Measurements from ENCODE around the gene OR1M1.
"Not testable (repeated sequence)": the region's sequence is repeated elsewhere in the genome, so short reads cannot be mapped to it uniquely, and the experiment has no call there.

Gene OR1M1, protein sequence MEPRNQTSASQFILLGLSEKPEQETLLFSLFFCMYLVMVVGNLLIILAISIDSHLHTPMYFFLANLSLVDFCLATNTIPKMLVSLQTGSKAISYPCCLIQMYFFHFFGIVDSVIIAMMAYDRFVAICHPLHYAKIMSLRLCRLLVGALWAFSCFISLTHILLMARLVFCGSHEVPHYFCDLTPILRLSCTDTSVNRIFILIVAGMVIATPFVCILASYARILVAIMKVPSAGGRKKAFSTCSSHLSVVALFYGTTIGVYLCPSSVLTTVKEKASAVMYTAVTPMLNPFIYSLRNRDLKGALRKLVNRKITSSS

DNA sequence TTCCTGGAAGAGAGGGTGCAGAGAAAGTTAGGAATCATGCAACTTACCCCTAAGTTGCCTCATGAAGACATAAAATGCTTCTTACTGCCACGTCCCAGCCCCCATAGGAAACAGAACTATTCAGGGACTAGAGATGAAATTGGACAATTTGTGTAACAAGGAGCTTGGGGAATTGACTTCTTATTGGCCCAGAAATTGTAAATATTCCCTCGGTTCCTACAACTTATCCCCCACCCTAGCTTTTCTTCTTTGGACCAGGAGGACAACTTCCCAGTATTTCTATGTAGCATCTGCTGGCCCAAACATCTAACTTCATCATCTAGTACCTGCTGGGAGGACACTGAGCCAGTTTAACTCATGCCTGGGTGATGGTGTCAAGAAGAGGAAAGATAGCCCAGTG is at the start of gene OR1M1:
OR1M1 (plus strand) TSS at position 301 of the 400 bp plus-strand sequence. CDS start 6,184 bp downstream, outside the sequence.
- DNase-seq (ENCODE audit: low read depth in 2 of 2), result no peak

DNA sequence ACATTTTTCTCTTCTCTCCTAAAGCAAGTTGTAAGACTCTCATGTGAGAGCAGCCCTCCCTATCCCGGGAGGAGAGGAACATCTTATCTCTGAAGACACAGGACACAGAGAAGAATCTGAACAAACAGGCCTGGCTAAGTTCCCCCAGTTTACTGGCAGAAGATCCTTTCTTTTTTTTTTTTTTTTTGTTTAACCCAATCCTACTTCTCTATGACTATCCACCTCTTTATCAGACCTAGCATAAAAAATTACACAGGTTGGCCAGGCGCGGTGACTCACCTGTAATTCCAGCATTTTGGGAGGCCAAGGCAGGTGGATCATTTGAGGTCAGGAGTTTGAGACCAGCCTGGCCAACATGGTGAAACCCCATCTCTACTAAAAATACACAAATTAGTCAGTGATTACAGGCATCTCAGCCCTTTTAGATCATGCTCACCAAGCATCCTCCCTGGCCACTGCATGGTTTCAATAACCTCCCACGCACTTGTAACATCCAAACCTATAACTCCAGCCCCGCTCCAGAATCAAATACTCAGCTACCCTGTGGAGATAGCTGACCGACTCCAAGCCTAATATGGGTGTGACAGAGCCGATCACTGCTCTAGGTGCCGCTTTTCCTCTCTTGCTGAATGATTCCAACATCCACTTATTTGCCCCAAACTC is 49.3 kb upstream of the OR1M1 start:
- DNase-seq (ENCODE audit: low read depth in 2 of 2), result no peak

DNA sequence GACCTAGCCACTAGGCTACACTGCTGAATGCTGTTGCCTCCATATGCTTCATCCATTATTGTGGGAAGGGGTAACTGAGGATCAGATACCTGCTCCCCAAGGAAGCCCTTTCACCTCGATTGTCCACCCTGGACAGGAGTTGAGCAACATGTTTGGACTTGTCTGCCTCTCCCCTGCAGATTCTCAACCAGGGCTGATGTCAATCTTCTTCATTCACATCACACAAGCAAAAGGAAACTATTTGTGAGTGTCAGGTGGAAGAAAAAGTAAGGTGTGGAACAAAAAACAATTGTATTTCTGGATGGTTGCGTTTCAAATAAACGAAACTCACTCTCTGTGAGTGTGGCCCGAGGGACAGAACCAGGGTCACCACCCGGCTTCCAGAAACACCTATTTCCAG is 47.1 kb upstream of the OR1M1 start:
- DNase-seq (ENCODE audit: low read depth in 2 of 2), result no peak

DNA sequence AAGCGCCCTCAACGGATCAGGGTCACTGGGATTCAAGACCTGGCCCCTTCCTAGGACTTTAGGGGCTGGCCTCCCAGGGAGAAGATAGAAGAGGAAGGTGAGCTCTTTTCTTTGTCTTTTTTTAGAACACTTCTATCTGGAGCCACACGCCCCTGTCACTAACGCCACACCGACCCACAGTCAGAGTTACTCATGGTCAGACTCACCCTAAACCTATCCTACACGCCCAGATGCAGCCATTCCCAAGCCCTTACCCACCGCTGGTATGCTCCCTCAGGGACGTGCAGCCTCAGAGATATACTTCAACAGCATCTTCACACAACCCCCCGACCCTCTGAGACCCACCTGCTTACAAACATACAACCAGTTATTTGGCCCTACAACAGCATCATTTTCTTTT is 46.7 kb upstream of the OR1M1 start:
- no peak for DNase-seq (ENCODE audit: low read depth in 2 of 2)

DNA sequence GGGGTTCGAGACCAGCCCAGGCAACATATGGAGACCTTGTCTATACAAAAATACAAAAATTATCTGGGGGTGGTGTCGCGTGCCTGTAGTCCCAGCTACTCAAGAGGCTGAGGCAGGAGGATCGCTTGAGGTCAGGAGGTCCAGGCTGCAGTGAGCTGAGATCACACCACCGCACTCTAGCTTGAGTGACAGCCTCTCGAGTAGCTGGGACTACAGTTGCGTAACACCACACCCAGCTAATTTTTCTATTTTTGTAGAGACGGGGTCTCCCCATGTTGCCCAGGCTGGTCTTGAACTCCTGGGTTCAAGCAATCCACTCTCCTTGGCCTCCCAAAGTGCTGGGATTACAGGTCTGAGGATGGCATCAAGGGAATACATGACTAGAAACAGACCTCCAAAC is 45.8 kb upstream of the OR1M1 start:
- no peak for DNase-seq (ENCODE audit: low read depth in 2 of 2)

DNA sequence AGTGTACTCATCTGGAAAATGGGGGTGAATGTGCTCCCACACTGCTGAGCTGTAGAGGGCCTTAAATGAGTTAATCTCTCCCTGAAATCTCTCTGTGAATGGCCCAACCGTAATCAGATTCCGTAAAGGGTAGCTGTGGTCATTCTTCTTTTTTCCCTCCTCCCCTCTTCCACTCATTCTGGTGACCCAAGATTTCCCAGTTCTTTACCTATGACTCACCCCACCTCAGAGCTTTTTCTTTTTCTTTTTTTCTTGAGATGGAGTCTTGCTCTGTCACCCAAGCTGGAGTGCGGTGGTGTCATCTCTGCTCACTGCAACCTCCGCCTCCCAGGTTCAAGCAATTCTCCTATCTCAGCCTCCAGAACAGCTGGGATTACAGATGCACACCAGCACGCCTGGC is 43.3 kb upstream of the OR1M1 start:
- DNase-seq (ENCODE audit: low read depth in 2 of 2), result no peak

DNA sequence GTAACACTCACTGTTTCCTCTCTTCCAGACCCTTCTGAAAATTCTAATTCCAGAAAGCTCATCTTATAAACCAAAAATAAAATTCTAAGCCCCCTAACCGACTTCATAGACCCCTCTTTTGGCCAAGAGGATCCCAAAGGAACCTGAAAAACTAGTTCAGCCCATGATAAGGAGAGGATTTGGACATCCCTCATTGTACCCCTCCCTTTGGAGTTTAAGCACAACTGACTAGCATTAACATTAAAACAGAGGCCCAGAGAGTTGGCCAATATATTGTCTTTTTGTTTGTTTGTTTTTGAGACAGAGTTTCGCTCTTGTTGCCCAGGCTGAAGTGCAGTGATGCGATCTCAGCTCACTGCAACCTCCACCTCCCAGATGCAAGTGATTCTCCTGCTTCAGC is 42.4 kb upstream of the OR1M1 start:
- DNase-seq (ENCODE audit: low read depth in 2 of 2), result no peak

DNA sequence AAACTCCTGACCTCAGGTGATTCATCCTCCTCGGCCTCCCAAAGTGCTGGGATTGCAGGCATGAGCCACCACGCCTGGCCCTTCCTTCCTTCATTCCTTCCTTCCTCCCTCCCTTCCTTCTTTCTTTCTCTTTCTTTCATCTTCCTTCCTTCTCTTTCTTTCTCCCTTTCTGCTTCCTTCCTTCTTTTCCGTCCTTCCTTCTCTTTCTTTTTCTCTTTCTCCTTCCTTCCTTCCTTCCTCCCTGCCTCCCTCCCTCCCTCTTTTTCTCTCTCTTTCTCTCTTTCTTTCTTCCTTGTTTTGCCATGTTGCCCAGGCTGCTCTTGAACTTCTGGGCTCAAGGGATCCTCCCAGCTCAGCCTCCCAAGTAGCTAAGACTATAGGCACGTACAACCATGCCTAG is 40.2 kb upstream of the OR1M1 start:
- no peak for DNase-seq (ENCODE audit: low read depth in 2 of 2)

DNA sequence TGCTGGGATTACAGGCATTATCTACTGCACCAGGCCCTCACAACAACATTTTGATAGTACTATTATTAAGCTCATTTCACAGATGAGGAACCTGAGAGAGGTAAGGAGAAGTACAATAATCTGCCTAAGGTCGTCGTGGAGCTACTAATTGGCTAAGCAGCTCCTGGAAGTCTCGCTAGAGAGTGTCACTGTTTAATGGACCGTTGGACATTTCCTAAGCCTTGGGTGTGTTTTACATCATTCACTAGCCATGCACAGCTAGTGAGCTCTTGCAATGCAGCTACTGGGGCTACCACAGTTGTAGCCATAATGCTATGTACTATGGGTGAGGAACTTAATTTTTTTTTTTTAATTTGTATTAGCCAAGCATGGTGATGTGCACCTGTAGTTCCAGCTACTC is 34.0 kb upstream of the OR1M1 start:
- DNase-seq (ENCODE audit: low read depth in 2 of 2), result no peak

DNA sequence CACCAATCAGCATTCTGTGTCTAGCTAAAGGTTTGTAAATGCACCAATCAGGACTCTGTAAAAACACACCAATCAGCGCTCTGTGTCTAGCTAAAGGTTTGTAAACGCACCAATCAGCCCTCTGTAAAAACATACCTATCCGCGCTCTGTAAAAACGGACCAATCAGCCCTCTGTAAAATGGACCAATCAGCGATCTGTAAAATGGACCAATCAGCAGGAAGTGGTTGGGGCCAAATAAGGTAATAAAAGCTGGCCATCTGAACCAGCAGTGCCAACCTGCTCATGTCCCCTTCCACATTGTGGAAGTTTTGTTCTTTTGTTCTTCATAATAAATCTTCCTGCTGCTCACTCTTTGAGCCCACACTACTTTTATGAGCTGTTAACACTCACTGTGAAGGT is 33.2 kb upstream of the OR1M1 start:
- DNase-seq (ENCODE audit: low read depth in 2 of 2), result not testable (repeated sequence)

DNA sequence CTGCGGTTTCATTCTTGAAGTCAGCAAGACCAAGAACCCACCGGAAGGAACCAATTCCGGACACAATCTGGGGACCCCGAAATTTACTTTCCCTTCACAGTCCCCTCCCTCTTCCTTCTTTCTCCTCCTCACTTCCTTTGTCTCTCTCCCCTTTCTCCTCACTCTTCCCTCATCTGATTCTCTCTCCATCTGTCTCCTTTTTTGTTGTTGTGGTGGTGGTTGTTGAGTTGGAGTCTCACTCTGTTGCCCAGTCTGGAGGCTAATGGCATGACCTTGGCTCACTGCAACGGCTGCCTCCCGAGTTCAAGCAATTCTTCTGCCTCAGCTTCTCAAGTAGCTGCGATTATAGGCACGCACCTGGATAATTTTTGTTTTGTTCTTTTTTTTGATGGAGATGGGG is 32.7 kb upstream of the OR1M1 start:
- DNase-seq (ENCODE audit: low read depth in 2 of 2), result no peak

DNA sequence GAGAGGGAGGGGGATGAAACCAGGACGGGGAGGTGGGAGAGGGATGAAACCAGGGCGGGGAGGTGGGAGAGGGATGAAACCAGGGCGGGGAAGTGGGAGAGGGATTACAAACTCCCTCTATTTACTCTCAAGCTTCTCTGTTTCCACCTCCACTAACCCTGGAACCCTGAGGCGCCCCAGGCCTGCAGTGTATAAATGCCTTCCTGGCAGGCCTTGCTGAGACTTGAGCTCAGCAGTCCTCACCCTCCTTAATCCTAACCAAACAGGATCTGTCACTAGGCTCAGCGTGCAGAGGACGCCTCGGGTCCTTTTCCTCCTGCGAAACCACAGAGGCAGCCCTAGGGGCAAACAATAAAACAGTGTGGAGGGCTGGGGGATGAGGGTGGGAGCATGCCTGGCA is 32.1 kb upstream of the OR1M1 start:
- no peak for DNase-seq (ENCODE audit: low read depth in 2 of 2)

DNA sequence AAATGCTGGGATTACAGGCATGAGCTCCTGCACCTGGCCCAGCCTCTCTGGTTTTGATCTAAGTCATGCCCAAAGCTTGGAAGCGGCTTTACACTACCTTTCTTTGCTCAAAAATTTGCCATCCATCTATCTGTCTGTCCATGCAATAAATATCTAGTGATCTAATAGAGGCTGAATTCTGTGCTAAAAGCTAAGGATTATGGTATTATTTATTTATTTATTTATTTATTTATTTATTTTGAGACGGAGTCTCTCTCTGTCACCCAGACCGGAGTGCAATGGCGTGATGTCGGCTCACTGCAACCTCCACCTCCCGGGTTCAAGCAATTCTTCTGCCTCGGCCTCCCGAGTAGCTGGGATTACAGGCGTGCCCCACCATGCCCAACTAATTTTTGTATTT is 30.7 kb upstream of the OR1M1 start:
- not testable (repeated sequence) for DNase-seq (ENCODE audit: low read depth in 2 of 2)

DNA sequence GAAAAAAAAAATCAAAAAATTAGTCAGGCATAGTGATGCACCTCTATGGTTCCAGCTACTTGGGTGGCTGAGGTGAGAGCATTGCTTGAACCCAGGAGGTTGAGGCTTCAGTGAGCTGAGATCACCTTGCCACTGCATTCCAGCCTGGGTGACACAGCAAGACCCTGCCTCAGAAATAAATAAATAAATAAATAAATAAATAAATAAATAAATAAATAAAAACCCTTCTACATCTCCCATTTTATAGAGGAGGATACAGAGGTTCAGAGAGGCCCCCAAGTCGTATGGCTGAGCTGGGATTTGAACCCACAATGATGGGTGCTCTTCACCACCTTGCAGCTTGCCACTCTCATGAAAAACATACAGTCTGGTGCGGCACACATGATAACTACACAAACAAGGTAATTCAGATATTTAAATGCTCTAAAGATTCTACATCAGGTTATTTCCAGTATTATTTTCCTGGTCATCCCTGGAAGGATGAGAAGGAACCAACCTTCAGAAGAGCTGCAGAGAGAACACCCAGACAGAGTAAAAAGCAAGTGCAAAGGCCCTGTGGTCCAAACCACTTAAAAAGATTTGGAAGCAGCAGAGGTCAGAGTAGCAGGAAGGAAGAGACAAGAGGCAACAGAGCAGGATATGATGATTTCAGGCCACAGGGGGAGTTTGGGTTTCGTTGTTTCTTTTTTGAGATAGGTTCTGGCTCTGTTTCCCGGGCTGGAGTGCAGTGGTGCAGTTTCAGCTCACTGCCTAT is 29.2 kb upstream of the OR1M1 start:
- DNase-seq (ENCODE audit: low read depth in 2 of 2), result no peak

DNA sequence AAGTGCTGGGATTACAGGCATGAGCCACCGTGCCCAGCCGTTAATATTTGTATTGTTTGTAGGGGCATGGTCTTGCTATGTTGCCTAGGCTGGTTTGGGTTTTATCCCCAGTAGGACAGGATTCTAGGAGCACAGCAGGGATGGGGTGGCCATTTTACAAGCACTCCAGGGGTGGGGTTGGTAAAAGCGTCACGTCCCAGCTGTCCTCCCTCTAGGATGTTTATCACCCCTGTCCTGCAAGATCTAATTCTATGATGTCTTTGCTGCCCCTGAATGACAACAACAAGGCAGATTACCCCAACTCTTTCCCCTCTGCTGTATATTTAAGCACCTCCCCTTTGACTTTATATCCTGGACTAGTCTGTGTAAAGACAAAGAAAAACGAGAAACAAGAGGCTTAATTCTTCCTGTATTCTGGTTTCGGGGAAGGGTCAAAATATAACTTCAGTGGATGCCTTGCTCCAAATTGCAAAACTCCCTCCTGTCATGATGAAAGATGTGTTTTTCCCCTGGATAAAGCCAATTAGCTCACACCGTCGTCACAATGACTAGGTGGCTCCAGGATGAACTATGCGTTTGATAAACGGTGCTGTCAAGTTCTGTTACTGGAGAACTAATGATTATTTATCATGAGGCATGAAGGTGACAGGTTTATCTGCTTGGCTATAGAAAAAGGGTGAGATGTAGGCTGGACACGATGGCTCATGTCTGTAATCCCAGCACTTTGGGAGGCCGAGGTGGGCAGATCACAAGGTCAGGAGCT is 27.8 kb upstream of the OR1M1 start:
- DNase-seq (ENCODE audit: low read depth in 2 of 2), result no peak

DNA sequence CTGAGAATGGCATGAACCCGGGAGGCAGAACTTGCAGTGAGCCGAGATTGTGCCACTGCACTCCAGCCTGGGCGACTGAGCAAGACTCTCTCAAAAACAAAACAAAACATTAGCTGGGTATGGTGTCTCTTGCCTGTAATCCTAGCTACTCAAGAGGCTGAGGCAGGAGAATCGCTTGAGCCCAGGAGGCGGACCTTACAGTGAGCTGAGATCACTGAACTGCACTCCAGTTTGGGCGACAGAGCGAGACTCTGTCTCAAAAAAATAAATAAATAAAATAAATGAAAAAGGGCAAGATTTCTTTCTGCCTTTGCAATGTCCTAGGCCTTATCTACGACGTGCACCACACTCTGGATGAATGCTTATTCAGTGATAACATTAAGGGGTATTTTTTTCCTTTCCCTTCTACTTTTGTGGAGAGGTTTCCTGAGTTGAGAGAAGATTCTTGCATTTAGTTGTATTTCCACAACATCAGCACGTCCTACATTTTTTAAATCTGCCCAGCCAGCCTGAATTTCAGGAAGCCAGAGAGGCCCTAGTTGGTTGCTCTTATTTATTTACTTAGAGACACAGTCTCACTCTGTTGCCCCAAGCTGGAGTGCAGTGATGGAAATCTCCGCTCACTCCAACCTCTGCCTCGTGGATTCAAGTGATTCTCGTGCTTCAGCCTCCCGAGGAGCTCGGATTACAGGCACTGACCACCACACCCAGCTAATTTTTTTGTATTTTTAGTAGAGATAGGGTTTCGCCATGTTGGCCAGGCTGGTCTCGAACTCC is 26.1 kb upstream of the OR1M1 start:
- DNase-seq (ENCODE audit: low read depth in 2 of 2), result no peak

DNA sequence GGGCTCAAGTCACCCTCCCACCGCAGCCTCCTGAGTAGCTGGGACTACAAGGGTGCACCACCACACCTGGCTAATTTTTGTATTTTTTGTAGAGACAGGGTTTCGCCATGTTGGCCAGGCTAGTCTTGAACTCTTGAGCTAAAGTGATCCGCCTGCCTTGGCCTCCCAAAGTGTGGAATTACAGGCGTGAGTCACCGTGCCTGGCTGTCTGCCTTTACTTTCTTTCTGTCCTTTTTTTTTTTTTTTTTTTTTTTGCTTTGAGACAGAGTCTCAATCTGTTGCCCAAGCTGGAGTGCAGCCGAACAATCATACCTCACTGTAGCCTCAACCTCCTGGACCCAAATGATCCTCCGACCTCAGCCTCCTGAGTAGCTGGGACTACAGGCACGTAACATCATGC is 25.0 kb upstream of the OR1M1 start:
- no peak for DNase-seq (ENCODE audit: low read depth in 2 of 2)

DNA sequence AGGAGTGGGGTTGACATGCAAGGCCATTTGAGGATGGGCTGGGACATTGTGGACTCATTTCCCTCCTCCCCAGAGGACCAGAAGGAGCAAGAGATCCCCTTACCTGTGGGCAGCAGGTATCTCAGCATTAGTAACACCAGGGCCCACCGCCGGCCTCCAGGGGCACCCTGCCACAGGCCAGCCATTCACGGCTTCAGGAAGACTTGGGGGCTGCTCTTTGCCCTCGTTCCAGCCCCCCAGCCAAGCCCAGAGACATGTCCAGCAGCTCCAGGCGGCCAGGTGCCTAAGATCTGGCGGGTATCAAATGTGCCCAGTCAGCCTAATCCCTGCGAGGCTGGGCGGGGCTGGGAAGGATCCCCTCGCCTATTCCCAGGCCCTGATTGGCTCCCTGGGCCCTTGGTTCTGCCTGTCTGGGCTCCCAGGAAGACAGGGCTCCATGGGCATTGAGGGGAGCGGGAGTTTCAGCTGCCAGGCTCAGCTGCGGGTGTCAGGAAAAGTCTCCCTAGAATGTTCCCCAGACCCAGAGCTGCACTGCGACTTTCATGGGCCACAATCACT is 21.3 kb upstream of the OR1M1 start:
- no peak for DNase-seq (ENCODE audit: low read depth in 2 of 2)

DNA sequence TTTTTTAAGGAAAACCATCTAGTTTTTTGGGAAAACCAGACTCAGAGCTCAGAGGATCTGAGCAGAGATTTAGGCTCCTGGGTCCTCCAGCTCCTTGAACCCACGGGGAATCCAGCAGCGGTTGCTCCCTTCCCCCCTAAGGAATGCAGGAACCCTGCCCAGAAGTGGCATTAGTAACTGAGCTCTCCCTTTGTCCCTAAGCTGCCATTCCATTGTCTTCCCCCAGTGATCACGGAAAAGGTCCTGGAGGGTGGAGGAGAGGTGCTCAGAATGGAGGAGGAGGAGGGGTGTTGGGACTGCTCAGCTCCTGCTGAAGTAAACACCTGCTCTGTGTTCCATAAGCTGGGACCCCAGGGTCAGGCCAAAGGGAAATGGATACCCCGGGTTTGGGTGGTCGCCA is 16.8 kb upstream of the OR1M1 start:
- no peak for DNase-seq (ENCODE audit: low read depth in 2 of 2)

DNA sequence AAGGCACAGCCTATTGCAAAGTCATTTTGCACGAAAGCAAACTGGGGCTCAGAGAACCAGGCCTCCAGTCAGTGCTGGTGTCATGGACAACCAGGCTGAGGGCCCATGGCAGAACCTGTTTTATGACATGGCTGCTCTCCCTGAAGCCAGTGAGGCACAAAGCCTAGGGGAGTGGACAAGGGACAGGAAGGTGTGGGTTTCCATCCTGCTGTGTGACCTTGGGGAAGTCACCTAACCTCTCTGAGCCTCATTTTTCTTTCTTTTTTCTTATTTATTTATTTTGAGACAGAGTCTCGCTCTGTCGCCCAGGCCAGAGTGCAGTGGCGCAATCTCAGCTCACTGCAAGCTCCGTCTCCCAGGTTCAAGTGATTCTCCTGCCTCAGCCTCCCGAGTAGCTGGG is 15.1 kb upstream of the OR1M1 start:
- DNase-seq (ENCODE audit: low read depth in 2 of 2), result not testable (repeated sequence)

DNA sequence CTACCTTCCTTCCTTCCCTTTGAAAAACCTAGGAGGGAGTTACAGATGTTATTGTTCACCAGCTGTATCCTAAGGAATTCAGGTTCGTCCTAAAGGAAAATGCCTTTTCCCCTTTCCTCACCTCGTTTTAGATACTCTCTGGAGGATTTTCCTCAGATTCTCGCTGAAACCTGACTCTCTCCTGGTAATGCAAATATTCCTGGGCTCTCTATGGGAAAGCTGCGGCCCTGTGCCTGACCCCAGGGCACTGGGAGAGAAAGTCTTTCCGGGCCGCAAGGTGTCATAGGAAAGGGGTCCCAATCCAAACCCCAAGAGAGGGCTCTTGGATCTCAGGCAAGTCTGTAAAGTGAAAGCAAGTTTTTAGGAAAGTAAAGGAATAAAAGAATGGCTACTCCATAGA is 13.1 kb upstream of the OR1M1 start:
- no peak for DNase-seq (ENCODE audit: low read depth in 2 of 2)

All from stimulated activated CD4-positive, alpha-beta T cell treated with anti-CD3 and anti-CD28 coated beads, Interleukin-1b, Interleukin-23, amount 100 ng/mL, for 4 hours (primary cell).